ENCODE results near the gene NFATC3.

Gene NFATC3

DNA sequence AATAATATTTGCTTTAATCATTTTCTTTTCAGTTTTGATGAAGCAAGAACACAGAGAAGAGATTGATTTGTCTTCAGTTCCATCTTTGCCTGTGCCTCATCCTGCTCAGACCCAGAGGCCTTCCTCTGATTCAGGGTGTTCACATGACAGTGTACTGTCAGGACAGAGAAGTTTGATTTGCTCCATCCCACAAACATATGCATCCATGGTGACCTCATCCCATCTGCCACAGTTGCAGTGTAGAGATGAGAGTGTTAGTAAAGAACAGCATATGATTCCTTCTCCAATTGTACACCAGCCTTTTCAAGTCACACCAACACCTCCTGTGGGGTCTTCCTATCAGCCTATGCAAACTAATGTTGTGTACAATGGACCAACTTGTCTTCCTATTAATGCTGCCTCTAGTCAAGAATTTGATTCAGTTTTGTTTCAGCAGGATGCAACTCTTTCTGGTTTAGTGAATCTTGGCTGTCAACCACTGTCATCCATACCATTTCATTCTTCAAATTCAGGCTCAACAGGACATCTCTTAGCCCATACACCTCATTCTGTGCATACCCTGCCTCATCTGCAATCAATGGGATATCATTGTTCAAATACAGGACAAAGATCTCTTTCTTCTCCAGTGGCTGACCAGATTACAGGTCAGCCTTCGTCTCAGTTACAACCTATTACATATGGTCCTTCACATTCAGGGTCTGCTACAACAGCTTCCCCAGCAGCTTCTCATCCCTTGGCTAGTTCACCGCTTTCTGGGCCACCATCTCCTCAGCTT, 105.8 kb downstream of the NFATC3 start:
- DNase-seq = no peak

DNA sequence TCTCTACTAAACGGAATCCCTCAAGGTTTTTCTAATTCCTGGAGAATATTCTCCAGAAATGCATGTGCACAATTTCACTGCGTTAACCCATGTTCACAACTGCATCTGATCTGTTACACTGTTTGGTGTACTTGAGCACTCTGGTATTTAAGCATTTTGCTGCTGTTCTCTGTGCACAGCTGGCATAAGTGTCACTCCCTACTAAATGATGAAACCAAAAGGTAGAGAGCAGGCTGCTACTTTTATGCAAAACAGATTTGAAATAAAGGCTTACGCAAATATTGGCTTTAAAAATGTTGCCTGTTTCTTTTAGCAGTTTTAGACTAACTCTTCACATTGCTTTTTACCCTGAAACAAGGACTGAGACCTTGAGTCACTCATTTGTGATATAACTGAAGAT, 109.1 kb downstream of the NFATC3 start:
- no peak for DNase-seq

DNA sequence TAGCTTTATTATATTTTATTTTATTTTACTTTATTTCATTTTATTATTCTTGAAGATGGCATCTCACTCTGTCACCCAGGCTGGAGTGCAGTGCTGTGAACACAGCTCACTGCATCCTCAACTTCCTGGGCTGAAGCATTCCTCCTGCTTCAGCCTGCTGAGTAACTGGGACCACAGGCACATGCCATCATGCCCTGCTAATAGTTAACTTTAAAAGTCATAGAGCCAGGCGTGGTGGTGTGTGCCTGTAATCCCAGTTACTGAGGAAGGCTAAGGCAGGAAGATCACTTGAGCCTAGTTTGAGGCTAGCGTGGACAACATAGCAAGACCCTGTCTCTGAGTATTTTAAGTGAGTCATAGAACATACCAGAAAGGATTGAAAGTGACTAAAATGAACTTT, 112.1 kb downstream of the NFATC3 start:
- peak; percentile 49 for DNase-seq

DNA sequence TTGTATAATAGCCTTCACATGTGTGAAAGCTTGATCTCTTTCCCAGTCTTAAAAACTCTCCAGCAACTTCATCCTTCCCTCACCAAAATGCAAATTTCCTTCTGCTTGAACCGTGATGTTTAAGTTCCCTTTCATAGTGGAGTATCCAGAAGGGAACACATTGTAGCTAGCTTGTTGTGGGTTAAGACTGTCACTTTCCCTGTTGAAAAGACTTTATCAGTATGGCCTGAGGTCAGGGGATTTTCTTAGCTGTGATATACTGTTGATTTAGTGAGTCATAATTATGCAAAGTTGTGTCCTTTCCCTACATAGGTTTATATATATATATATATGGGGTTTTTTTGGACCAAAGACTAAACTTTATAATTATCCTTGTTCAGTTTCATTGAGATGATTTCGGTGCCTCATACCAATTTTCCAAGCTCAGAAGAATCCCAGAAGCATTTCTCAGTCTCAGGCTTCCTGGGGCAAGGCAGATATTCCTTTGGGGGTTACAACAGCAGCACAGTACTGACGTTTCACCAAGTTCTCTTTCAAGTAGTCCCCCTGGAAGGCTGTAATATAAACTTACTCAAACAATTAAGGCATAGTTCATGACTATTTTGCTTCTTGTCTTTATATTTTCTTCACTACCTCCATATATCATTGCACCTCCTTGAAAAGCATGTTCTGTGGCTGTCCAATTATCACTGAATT, 115.1 kb downstream of the NFATC3 start:
- DNase-seq = peak; percentile 63

DNA sequence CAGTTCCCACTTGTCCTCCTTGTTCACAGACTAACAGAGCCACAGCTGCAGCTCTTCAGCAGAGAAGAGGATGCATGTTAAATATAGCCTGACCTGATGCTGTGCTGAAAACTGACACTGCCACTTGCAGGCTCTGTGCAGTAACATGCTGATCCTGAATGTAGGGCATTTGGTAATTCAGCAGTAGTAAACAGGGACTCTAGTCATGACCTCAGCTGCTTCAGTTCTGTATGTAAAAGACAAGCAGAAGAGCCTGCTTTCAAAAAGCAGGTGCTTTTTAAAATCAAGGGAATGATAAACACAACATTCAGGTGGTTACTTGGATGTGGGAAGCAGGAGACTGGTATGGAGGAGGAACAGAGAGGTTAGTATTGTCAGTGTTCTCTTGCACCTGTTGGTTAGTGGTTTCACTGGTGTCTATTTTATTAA, 116.9 kb downstream of the NFATC3 start:
- DNase-seq = no peak

DNA sequence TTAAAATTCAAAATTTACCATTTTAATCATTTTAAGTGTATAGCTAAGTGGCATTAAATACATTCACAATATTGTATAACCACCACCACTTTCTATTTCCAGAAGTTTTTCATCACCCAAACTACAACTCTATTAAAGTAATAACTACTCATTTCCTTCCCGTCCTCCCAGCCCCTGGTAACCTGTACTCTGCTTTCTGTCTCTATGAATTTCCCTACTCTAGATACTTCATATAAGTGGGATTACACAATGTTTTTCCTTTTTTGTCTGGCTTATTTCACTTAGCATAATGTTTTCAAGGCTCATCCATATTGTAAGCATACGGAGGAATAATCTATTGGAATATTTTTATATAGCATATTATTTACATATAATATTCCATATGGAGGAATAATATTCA, 121.1 kb downstream of the NFATC3 start:
- DNase-seq = no peak

DNA sequence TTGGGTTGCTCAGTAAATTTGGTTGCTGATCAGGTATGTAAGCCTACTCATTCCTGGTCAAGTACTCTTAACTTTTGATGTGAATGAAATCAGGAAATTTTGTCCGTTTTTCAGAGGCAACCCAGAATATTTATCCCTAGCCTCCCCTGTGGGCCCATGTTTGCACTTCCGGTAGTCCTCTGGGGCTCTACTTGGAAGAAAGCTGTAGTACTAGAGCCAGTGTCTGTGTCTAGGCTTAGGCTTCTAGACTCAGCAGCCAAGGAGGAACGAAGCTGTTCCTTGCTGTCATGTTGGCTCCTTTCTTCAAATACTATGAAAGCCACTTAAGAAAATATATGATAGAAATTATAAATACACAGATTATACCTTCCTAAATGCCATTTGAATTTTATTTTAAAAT, 129.6 kb downstream of the NFATC3 start:
- no peak for DNase-seq

DNA sequence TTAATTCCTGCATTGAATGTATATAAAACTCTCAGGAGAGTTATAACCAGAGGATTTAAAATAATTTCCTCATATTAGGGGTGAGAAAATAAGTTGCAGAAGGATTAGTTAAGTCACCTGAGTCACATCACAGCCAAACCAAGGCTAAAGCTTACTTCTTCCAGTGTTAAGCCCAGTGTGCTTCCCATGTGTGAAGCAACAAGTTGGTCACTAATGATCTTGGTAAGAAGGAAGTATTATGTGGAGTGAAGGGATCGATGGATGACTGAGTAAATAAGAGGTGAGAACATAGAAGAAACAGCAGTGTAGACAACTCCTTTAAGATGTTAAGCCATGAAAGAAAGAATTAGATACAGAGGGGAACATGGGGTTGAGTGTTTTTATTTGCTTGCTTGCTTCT, 130.1 kb downstream of the NFATC3 start:
- DNase-seq = no peak

DNA sequence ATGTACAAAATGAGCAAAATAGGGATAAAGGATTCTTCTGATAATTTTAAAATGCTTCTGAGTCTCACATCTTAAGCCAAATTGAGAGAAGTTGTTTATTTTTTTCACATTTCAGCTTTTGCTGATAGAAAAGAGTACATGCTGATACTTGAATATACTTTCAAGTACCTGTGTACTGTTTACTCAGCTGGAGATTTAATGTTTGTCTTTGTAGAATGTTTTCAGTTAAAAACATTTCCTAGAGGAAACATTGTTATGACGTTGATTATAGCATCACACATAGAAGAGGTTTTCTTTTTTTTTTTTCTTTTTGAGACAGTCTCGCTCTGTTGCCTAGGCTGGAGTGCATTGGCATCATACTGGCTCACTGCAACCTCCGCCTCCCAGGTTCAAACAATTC, 131.1 kb downstream of the NFATC3 start:
- no peak for DNase-seq

DNA sequence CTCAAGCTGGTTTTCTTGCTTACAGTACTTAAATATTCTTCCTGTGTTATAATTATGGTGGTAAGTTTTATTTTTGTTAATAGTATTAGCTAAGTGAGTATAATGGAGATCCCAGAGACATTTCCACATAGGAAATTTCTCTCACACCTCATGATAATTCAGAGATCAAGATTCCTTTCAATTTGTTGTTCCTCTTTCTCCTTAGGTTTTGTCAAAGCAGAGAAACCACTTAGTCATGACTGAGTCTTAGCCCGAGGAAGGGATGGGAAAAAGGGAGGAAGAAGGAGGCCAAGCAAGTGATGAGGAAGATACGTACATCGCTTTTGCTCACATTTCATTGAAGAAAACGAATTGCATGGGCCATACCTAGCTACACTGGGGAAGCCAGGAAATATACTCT, 132.3 kb downstream of the NFATC3 start:
- DNase-seq = no peak

DNA sequence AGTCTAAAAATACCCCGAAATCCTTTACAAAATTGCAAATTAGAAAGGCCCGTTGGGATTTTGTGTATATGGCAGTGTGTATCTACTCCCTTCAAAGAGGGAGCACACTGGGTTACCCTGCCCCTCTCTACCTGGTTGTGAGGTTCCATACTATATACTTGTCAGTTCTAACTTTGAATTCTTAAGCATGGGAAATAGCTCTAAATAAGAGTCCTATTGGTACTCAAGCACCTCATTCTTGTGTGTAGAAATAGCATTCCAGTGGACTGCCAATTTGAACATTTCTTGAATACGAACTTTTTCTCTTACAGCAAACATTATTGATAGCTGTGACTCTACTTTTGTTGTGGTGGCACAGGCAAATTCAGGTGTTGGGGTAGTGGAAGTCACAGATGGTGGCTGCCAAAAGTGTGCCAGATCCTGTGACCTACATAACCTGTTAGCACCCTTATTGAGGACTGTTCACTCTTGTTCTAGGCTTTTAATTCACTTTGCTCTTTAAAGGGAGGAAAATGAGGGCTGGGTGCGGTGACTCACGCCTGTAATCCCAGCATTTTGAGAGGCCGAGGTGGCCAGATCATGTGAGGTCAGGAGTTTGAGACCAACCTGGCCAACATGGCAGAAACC, 134.7 kb downstream of the NFATC3 start:
- DNase-seq = no peak

DNA sequence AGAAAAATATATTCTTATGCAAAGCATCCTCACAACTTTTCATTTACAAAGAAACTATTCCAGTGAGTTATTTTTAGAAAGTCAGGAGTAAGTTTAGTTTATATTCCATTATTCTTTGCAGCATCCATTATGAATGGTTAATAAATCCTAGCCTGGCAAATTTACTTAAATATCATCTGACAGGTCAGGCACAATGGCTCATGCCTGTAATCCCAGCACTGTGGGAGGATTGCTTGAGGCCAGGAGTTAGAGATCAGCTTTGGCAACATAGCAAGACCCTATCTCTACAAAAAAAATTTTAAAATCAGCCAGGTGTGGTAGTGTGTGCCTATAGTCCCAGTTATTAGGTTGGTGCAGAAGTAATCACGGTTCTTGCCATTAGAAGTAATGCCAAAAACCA, 137.9 kb downstream of the NFATC3 start:
- no peak for DNase-seq

DNA sequence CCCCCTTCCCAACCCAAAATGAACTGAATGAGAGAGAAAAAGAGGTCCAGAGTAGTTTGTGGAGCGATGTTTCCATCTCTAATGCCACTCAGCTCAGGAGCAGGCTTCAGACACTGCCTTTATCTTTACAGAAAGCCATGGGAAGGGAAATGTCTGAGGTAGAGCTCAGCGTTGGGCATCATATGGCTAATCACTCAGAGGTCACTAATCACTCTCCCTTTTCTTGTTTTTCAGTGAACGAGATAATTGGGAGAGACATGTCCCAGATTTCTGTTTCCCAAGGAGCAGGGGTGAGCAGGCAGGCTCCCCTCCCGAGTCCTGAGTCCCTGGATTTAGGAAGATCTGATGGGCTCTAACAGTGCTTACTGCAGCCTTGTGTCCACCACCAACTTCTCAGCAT, 140.9 kb downstream of the NFATC3 start:
- DNase-seq = no peak

DNA sequence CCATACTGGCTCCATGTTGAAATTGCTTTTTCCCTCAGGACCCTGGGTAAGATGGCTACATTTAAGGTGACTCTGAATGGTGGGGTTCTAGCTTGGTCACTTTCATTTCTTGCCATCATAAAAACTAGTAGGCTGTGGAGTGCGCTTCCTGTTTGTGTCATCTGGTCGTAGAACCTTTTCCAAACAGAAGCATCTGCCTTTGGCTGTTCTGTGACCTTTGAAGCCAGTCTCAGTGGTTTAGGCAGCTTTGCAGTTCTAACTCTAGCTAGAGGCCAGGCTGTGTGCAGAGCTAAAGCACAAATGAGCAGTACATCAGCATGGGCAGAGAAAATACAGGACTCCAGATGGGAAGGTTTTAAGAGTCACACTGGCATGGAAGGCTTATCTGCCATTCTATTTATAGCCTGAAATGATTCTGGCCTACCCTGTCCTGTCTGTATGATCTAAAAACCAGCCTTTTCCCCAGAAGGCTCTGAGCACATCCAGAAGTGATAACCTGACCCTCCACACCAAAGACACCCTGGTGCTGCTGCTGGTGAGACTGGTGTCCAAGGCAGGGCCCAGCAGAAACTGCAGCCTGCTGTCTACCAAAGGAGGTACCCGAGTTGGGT, 142.1 kb downstream of the NFATC3 start:
- DNase-seq = no peak

DNA sequence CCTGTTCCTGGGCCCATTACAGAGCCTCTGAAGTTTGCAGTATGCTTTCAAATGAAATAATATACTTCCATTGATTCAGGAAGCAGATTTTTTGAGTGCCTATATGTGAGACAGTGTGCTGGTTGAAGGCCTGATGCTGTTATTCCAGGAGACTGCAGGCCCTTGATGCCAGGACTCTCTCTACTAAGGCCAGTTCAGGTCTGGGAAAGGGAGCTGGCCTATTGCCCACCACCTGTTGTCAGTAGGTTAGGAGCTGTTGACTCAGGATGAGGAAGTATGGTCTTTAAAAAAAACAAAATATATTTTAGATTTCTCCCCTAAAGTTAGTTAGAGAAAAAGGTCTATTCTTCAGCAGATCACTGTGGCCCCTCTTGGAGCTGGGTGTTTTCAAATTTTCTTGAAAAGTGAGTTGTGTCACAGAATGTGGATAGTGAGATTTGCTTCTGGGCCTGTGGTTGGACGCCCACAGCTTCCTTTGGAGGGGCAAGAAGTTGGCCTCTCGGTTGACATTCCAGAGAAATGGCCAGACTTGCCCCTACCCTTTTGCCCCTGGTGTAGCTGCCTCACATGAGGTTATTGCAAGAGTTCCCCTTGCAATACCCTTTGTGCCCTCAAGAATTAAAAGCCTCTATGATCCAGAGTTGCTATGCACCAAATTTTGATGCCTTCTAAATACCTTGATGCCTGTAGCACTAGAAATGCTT, 142.8 kb downstream of the NFATC3 start:
- DNase-seq = no peak

DNA sequence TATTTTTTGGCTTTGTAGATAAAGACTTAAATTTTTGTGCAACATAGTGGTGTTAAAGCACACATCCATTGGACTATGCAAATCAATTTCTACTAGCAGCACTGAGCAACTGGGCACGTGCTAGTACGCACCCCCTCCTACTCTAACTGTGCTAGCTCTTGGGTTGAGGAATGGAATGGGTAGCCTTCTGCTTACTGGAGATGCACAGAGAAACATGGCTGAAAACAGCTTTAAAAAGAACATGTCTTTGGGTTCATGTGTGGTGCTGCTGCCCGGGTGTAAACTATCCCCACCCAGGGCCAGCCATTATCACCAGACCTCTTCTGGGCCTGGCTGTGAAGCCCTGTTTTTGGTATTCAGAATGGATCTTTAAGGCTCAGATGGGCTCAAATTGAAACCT, 143.5 kb downstream of the NFATC3 start:
- no peak for DNase-seq

DNA sequence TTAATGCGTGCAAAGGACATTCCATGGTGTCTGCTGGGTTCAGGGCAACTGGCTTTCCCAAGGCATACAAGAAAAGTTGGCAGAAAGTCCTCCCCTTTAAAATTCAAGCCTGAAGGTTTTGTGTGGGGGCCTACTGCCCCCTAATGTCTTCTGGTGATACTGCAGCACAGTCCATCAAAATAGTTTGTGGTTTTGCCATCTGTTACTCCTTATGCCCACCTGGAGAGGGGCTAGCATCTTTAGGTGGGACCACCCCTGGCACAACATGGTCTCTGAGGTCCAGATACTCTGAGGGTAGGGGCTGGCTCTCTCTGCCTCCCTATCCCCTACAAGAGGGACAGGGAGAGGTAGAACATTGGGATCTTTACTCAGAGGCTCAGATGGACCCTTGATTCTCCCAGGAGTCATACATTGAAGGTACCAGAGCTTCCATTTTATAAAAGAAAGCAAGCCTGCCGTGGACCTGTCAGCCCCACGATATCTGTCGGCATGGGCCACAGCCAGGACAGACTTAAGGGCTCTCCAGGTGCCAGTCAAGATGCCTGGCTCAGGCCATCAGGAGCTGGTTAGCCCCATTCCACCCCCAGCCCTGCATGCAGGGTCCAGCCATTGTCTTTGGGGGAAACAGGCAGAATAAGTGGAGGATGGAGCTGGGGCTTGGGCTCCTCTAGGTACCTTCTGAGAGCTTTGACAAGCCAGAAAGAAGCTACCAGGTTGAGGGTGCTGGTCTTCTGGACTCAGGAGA, 144.4 kb downstream of the NFATC3 start:
- DNase-seq = peak; percentile 72

DNA sequence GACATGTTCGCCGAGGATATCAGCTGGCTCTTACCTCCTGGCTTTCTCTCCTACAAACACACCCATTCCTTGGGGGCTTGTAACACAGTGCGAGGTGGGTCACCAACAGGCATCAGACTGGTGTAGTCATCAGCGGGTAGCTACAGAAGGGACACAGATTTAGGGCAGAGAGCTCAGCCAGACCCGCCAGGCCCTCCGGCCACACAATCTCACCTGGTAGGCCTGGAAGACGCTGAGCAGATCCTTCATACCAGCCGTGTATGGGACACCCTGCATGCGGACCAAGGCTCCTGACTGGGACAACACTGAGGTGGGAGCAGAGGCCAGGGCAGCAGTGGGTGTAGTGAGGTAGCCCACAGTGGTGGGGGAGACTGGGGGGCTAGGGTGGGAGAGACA, 145.0 kb downstream of the NFATC3 start:
- no peak for DNase-seq

DNA sequence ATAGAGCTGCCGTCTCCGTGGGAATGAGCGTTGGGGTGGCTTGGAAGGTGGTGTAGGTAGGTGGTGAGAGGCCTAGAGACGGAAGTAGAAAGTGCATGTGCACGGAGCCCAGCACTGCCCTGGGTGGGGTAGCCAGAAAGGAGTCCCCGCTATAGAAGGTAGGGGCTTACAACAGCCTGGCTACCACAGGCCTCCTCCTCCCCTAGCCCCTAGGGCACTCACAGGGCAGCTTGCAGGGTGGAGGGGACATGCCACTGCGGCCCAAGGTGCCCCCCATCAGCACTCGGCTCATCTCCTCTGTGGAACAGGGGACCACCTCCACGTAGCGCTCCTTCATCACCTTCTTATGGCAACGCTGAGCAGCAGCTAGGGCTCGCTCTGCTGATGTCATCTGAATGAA, 145.8 kb downstream of the NFATC3 start:
- no peak for DNase-seq

DNA sequence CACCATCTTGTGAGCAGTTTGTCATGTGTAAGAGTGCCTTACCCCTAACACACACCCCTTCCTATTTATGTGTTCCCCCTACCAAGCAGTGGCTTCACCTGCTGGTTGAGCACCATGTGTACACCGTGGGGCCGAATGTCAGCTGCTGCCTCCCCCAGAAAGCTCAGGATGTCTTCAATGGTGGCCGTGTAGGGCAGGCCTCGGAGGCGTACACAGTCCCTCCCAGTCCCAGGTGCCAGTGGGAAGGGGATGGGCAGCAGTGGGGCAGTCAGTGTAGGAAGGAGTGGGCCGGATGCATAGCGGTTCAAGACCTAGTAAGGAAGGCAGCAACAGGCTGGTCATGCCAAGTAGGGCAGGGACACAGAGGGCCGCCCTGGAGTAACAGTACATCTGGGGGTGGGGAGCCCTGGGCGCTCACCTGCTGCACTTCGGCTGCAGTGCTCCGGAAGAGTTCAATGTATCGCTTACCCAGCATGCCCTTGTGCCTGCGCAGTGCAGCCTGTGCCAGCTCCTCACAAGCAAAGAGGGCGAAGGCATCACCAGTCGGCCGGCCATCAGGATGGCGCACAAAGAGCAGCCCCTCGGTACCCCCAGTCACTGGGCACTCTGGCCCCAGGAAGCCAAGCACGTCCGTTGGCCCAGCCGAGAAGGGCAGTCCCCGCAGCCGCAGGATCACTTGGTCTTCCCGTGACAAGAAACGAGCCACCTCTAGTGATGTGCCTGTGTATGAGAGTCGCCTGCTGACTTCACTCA, 146.4 kb downstream of the NFATC3 start:
- DNase-seq = no peak

DNA sequence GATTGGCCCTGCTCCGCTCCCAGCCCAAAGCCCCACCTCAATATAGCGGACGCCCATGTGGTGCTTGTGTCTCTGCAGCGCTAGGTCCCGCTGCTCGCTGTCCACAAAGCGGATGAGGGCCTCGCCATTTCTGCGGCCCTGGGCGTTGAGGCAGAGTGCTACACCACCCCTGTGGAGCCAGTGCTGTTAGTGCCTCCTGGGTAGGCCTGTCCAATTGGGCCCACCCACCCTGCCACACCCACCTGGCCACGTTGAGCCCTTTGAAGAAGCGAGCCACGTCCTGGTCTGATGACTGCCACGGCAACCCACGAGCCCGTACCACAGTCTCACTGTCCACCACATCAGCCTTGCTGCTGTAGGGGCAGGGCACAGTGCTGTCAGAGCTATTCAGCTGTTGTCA, 147.2 kb downstream of the NFATC3 start:
- DNase-seq = no peak
